ENCODE results near the gene BAIAP3.

GRCh38 chr16:1325673-1326371, 7.6 kb upstream of the BAIAP3 start:
- TF ChIP-seq, protein P1, sequence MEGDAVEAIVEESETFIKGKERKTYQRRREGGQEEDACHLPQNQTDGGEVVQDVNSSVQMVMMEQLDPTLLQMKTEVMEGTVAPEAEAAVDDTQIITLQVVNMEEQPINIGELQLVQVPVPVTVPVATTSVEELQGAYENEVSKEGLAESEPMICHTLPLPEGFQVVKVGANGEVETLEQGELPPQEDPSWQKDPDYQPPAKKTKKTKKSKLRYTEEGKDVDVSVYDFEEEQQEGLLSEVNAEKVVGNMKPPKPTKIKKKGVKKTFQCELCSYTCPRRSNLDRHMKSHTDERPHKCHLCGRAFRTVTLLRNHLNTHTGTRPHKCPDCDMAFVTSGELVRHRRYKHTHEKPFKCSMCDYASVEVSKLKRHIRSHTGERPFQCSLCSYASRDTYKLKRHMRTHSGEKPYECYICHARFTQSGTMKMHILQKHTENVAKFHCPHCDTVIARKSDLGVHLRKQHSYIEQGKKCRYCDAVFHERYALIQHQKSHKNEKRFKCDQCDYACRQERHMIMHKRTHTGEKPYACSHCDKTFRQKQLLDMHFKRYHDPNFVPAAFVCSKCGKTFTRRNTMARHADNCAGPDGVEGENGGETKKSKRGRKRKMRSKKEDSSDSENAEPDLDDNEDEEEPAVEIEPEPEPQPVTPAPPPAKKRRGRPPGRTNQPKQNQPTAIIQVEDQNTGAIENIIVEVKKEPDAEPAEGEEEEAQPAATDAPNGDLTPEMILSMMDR (IDR thresholded peaks at IDR 0.05) = no peak
- TF ChIP-seq POLR2A (IDR thresholded peaks at IDR 0.05) = no peak
